DLD1 (cell line): Measurements from ENCODE around the gene PPP1R2.

ENCODE experiments used
- in situ Hi-C: cut with HindIII; loops from 2 replicates; pipeline ENCODE4 v1.10.0; 2017; ENCODE audit warnings: low sequenced_read_pairs

Gene PPP1R2

DNA sequence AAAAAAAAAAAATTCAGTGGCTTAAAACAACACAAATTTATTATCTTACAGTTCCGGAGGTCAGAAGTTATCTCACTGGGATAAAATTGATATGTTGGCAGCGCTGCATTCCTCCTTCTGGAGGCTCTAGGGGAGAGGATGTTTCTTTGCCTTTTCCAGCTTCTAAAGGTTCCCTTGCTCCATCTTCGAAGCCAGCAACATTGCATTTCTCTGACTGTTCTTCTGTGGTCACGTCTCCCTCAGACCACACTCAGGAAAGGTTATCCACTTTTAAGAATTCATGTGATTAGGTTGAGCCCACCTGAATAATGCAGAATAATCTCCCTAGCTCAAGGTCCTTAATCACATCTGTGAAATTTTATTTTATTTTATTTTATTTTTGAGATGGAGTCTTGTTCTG lies 76.9 kb downstream of the PPP1R2 start:
- in situ Hi-C loops: no loop called here
